GM18868 (cell line): ENCODE results near the gene PLCL1.
"Not testable (repeated sequence)": the region's sequence is repeated elsewhere in the genome, so short reads cannot be mapped to it uniquely, and the experiment has no call there.

Source experiments
- ATAC-seq: cut with Tn5 transposase; IDR thresholded peaks from one replicate; pipeline ENCODE4 v1.9.1; 2021; ENCODE audit warnings: mild to moderate bottlenecking, moderate library complexity; ENCODE audit not compliant: unreplicated experiment

The PLCL1 gene

GRCh38 chr2:197993830-197994229, 189.4 kb downstream of the PLCL1 start:
- peak; percentile 29 for ATAC-seq

- ATAC-seq: no peak
These were observed 190.4 kb downstream of the PLCL1 start for GRCh38 chr2:197994751-197995150.

- ATAC-seq: no peak
These were observed 192.2 kb downstream of the PLCL1 start for GRCh38 chr2:197996583-197996982.

- no peak for ATAC-seq
These were observed 192.7 kb downstream of the PLCL1 start for GRCh38 chr2:197997083-197997541.

- no peak for ATAC-seq
These were observed 194.3 kb downstream of the PLCL1 start for GRCh38 chr2:197998702-197999101.

- no peak for ATAC-seq
These were observed 196.0 kb downstream of the PLCL1 start for GRCh38 chr2:198000417-198000816.

- ATAC-seq: no peak
These were observed 199.8 kb downstream of the PLCL1 start for GRCh38 chr2:198004173-198004572.

- peak; percentile 84 for ATAC-seq
These were observed 200.8 kb downstream of the PLCL1 start for GRCh38 chr2:198004921-198005829.

- no peak for ATAC-seq
These were observed 202.3 kb downstream of the PLCL1 start for GRCh38 chr2:198006733-198007132.

GRCh38 chr2:198008230-198008629, 203.8 kb downstream of the PLCL1 start:
- ATAC-seq: no peak

GRCh38 chr2:198012025-198012424, 207.6 kb downstream of the PLCL1 start:
- ATAC-seq: no peak

GRCh38 chr2:198016243-198016642, 211.8 kb downstream of the PLCL1 start:
- ATAC-seq: no peak

GRCh38 chr2:198017068-198017467, 212.7 kb downstream of the PLCL1 start:
- ATAC-seq: no peak

GRCh38 chr2:198028955-198029354, 224.6 kb downstream of the PLCL1 start:
- no peak for ATAC-seq

- not testable (repeated sequence) for ATAC-seq
These were observed 225.2 kb downstream of the PLCL1 start for GRCh38 chr2:198029576-198029975.

GRCh38 chr2:198033626-198034025, 229.2 kb downstream of the PLCL1 start:
- ATAC-seq: no peak

- ATAC-seq: peak; percentile 81
These were observed 231.9 kb downstream of the PLCL1 start for GRCh38 chr2:198036029-198036879.

- no peak for ATAC-seq
These were observed 236.4 kb downstream of the PLCL1 start for GRCh38 chr2:198040835-198041234.

- peak; percentile 64 for ATAC-seq
These were observed 237.8 kb downstream of the PLCL1 start for GRCh38 chr2:198042189-198042588.

- ATAC-seq: no peak
These were observed 240.4 kb downstream of the PLCL1 start for GRCh38 chr2:198044777-198045176.

- ATAC-seq: no peak
These were observed 240.8 kb downstream of the PLCL1 start for GRCh38 chr2:198045227-198045626.

- no peak for ATAC-seq
These were observed 248.3 kb downstream of the PLCL1 start for GRCh38 chr2:198052741-198053140.
